Measurements from ENCODE around the gene HSPD1.

- TF ChIP-seq EZH2 (IDR thresholded peaks at IDR 0.05; ENCODE audit: insufficient read depth, low read length): no peak
- TF ChIP-seq CTCF (IDR thresholded peaks at IDR 0.05; ENCODE audit: insufficient read depth, low read depth, low read length): no peak
These were observed 2.9 kb downstream of the HSPD1 start for GRCh38 chr2:197496695-197497094.

Data from astrocyte (in vitro differentiated cells and primary cell).